ENCODE measurements around the gene FDX1.
"Not testable (repeated sequence)": the region's sequence is repeated elsewhere in the genome, so short reads cannot be mapped to it uniquely, and the experiment has no call there.

FDX1 gene

GRCh38 chr11:110410651-110411050 lies 19.1 kb upstream of the FDX1 start:
- Histone ChIP-seq H3K4me3 (no peak overlapping the region), H3K9me3 (peaks cover 12% of the 10 kb centered on the region), H3K9ac (no peak overlapping the region), H3K27ac (no peak overlapping the region), H3K27me3 (no peaks in the 10 kb centered on the region), H3K4me1 (no peaks in the 10 kb centered on the region), H4K20me1 (no peaks in the 10 kb centered on the region), H3K36me3 (no peaks in the 10 kb centered on the region), H3K4me2 (no peak overlapping the region)
- no peak for TF ChIP-seq Cebpa-rat (IDR thresholded peaks at IDR 0.05)

- Histone ChIP-seq H3K27me3 (no peaks in the 10 kb centered on the region), H4K20me1 (no peaks in the 10 kb centered on the region), H3K4me2 (no peak overlapping the region), H3K4me1 (no peaks in the 10 kb centered on the region), H3K4me3 (no peak overlapping the region), H3K9ac (no peak overlapping the region), H3K36me3 (no peaks in the 10 kb centered on the region), H3K27ac (no peak overlapping the region), H3K9me3 (peaks cover 28% of the 10 kb centered on the region)
- no peak for TF ChIP-seq Cebpa-rat (IDR thresholded peaks at IDR 0.05)
Observed at GRCh38 chr11:110415081-110415480, 14.7 kb upstream of the FDX1 start.

- not testable (repeated sequence) for H3K27me3 ChIP-seq, H3K4me2 ChIP-seq, H3K4me3 ChIP-seq, H4K20me1 ChIP-seq, H3K9ac ChIP-seq, H3K27ac ChIP-seq, H3K4me1 ChIP-seq, H3K36me3 ChIP-seq
- H3K9me3 ChIP-seq = peaks cover 48% of the 10 kb centered on the region
Observed at GRCh38 chr11:110421658-110422057, 8.1 kb upstream of the FDX1 start.

- no peak overlapping the region for H3K4me3 ChIP-seq
- H3K9me3 ChIP-seq = peaks cover 40% of the 10 kb centered on the region
- no peaks in the 10 kb centered on the region for H3K27me3 ChIP-seq
- no peaks in the 10 kb centered on the region for H4K20me1 ChIP-seq
- no peaks in the 10 kb centered on the region for H3K36me3 ChIP-seq
- no peak for TF ChIP-seq Cebpa-rat (IDR thresholded peaks at IDR 0.05)
- no peaks in the 10 kb centered on the region for H3K4me1 ChIP-seq
- H3K4me2 ChIP-seq = no peak overlapping the region
- no peak overlapping the region for H3K27ac ChIP-seq
- no peak overlapping the region for H3K9ac ChIP-seq
Observed at GRCh38 chr11:110422306-110422905, 7.3 kb upstream of the FDX1 start.

- TF ChIP-seq Cebpa-rat (IDR thresholded peaks at IDR 0.05) = no peak
- Histone ChIP-seq H3K9ac (no peak overlapping the region), H3K9me3 (peaks cover 27% of the 10 kb centered on the region), H3K36me3 (no peaks in the 10 kb centered on the region), H3K4me3 (no peak overlapping the region), H3K27me3 (no peaks in the 10 kb centered on the region), H3K4me1 (peaks cover 13% of the 10 kb centered on the region), H3K27ac (no peak overlapping the region), H4K20me1 (no peaks in the 10 kb centered on the region), H3K4me2 (no peak overlapping the region)
Observed at GRCh38 chr11:110424775-110425444, 4.8 kb upstream of the FDX1 start.

- Histone ChIP-seq H3K36me3 (no peaks in the 10 kb centered on the region), H3K9me3 (peaks cover 17% of the 10 kb centered on the region), H3K4me1 (peaks cover 13% of the 10 kb centered on the region), H3K4me2 (no peak overlapping the region), H3K9ac (no peak overlapping the region), H3K27ac (no peak overlapping the region), H3K4me3 (no peak overlapping the region), H3K27me3 (no peaks in the 10 kb centered on the region), H4K20me1 (no peaks in the 10 kb centered on the region)
- TF ChIP-seq Cebpa-rat (IDR thresholded peaks at IDR 0.05) = no peak
Observed at GRCh38 chr11:110425751-110426545, 3.8 kb upstream of the FDX1 start.

- Histone ChIP-seq H3K4me3 (no peak overlapping the region), H3K36me3 (no peaks in the 10 kb centered on the region)
- TF ChIP-seq Cebpa-rat (IDR thresholded peaks at IDR 0.05) = no peak
Observed at GRCh38 chr11:110428040-110428439, 1.7 kb upstream of the FDX1 start.

GRCh38 chr11:110428956-110429730 lies 605 bp upstream of the FDX1 start:
- Histone ChIP-seq H3K27ac (peak overlapping the region; percentile 99), H3K27me3 (no peaks in the 10 kb centered on the region), H3K9me3 (no peaks in the 10 kb centered on the region), H3K9ac (peak overlapping the region; percentile 99), H4K20me1 (peaks cover 29% of the 10 kb centered on the region), H3K36me3 (no peaks in the 10 kb centered on the region), H3K4me1 (peaks cover 36% of the 10 kb centered on the region), H3K4me2 (peak overlapping the region; percentile 92), H3K4me3 (peak overlapping the region; percentile 97)
- no peak for TF ChIP-seq Cebpa-rat (IDR thresholded peaks at IDR 0.05)

More at GRCh38 chr11:110428040-110428439, 1.7 kb upstream of the FDX1 start:
- H3K4me2 ChIP-seq = no peak overlapping the region
- no peak overlapping the region for H3K27ac ChIP-seq
- H3K9ac ChIP-seq = no peak overlapping the region
- no peaks in the 10 kb centered on the region for H3K27me3 ChIP-seq
- peaks cover 30% of the 10 kb centered on the region for H3K4me1 ChIP-seq
- no peaks in the 10 kb centered on the region for H3K9me3 ChIP-seq
- H4K20me1 ChIP-seq = peaks cover 18% of the 10 kb centered on the region

GRCh38 chr11:110430267-110431050 lies 711 bp downstream of the FDX1 start:
- peaks cover 46% of the 10 kb centered on the region for H3K4me1 ChIP-seq
- H3K36me3 ChIP-seq = no peaks in the 10 kb centered on the region; the same call in 1 of the 2 replicates
- no peaks in the 10 kb centered on the region for H3K27me3 ChIP-seq
- H3K9ac ChIP-seq = peak overlapping the region; percentile 99
- peaks cover 43% of the 10 kb centered on the region for H4K20me1 ChIP-seq
- TF ChIP-seq Cebpa-rat (IDR thresholded peaks at IDR 0.05) = no peak
- no peaks in the 10 kb centered on the region for H3K9me3 ChIP-seq
- H3K27ac ChIP-seq = peak overlapping the region; percentile 99
- peak overlapping the region; percentile 97 for H3K4me3 ChIP-seq
- H3K4me2 ChIP-seq = peak overlapping the region; percentile 92
